Measurements from ENCODE around the gene FBXW12. TPM values are rescaled to one million over a fixed set of nuclear protein-coding genes. Genes with fewer than 3 reads are reported as not detected.
A peak's percentile ranks its signal among the peaks of the same experiment; 100 is the strongest.

The FBXW12 gene
- total RNA-seq, 1 experiment from 2014 or later, result 2.0 TPM

DNA sequence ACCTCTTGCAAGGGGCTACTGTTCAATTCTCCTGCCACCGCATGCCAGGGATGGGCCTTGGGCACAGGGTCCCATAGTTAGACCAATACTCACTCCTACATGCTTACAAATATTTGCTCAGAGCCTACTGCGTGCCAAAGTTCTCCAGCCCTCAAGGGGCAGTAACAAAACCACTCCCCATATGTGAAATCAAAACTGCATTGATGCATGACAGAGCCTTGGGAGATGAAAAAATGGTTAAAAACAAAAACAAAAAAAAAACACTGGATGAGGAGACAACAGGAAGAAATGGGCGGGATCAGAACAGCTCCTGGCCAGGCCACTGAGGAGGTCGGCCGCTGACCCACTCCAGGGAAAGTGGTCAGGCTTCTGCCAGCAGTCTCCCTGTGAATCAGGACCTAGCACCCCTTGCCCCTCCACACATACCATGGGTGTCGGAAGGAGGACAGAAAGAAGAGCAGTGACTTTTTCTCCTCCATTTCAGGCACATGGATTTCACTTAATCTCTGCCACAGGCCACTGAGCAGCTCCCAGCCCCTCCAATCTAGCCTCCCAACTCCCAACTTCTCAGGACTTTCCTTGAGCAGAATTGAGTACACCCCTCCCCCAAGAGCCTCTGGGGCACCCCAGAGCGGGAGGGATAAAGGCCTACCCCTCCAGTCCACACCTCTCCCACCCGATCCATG lies 55.1 kb downstream of the FBXW12 start (continued):
- no peak for TF ChIP-seq CDX4 (CRISPR knock-in tag; IDR thresholded peaks at IDR 0.05; ENCODE audit: borderline replicate concordance)
- no peak for TF ChIP-seq ETV6 (CRISPR knock-in tag; IDR thresholded peaks at IDR 0.05)
- no peak for TF ChIP-seq ZNF532 (CRISPR knock-in tag; IDR thresholded peaks at IDR 0.05; ENCODE audit: borderline replicate concordance)
- no peak for TF ChIP-seq TP53 (CRISPR knock-in tag; IDR thresholded peaks at IDR 0.05)

DNA sequence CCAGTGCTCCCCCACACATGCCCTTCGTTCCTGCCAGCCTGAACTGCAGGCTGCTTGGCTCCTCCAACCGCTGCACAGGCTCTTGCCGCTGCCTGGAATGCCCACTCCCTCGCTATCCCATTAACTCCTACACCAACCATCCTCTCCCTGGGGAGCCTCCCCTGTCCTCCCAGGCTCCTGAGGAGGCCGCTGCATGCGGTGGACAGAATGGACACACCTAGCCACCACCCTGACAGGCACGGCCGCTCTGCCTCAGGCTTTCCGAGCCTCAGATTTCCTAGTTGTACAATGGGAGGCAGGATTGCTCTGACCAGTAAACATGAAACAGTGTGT lies 55.6 kb downstream of the FBXW12 start:
- TF ChIP-seq TEAD4 (CRISPR knock-in tag; IDR thresholded peaks at IDR 0.05) (0 out of 2 replicates have a peak, but pooled peaks have one; percentile 20), FOXP4 (CRISPR knock-in tag; IDR thresholded peaks at IDR 0.05) (no peak)
- H3K4me3 Mint-ChIP-seq, result peak overlapping the region; percentile 75
- H3K36me3 Mint-ChIP-seq, result peaks cover 12% of the 10 kb centered on the region
- H3K27me3 Mint-ChIP-seq (ENCODE audit: low read depth), result no peaks in the 10 kb centered on the region
- DNase-seq (ENCODE audit: low spot score) (no peak), ATAC-seq (no peak)
- ChIA-PET POLR2A (no interaction called here), CTCF (interaction anchor here (8.2 to 18.3 kb wide), 2 partner anchors 9 to 27 kb away, joined by 142 to 218 read pairs; no protein-coding TSS in a partner anchor)
- H3K27ac Mint-ChIP-seq, result peak overlapping the region; percentile 86
- H3K9me3 Mint-ChIP-seq, result no peaks in the 10 kb centered on the region
- H3K4me1 Mint-ChIP-seq, result peaks cover 54% of the 10 kb centered on the region

DNA sequence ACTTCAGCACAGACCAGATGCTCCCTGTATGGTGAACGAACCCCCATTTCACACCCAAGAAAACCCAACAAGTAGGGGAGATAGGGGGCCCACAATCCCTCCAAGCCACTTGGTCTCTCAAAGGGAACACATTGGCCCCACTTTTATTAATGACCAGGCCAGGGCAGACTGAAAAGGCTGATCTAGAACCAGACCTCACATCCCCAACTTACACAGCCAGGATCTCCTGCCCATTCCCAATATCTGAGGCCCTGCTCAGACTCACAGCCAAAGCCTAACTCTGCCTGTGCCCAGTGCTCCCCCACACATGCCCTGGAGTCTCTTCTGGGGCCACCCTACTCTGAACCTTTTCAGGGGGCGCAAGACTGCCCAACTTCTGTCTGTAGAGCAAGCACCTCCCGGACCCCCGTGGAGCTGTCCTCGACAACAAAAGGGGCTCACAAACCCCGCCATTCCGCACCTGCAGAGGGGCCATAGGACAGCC lies 56.1 kb downstream of the FBXW12 start:
- Mint-ChIP-seq H3K4me3 (peak overlapping the region; percentile 75), H3K36me3 (peaks cover 16% of the 10 kb centered on the region), H3K27me3 (ENCODE audit: low read depth) (no peaks in the 10 kb centered on the region), H3K4me1 (peaks cover 57% of the 10 kb centered on the region), H3K9me3 (no peaks in the 10 kb centered on the region), H3K27ac (peak overlapping the region; percentile 86)
- DNase-seq (ENCODE audit: low spot score) (peak; percentile 57), ATAC-seq (no peak)
- ChIA-PET CTCF (interaction anchor here (0.7 to 18.3 kb wide), 6 partner anchors 8 to 151 kb away, joined by 3 to 218 read pairs (median 8); partner anchors contain the start of genes CCDC51 and TMA7), POLR2A (interaction anchor here (0.9 to 3.7 kb wide), 7 partner anchors 12 to 185 kb away, joined by 3 to 15 read pairs (median 4); partner anchors contain the start of genes ATRIP, CCDC51, PFKFB4 and TMA7)
- TF ChIP-seq, protein P1, sequence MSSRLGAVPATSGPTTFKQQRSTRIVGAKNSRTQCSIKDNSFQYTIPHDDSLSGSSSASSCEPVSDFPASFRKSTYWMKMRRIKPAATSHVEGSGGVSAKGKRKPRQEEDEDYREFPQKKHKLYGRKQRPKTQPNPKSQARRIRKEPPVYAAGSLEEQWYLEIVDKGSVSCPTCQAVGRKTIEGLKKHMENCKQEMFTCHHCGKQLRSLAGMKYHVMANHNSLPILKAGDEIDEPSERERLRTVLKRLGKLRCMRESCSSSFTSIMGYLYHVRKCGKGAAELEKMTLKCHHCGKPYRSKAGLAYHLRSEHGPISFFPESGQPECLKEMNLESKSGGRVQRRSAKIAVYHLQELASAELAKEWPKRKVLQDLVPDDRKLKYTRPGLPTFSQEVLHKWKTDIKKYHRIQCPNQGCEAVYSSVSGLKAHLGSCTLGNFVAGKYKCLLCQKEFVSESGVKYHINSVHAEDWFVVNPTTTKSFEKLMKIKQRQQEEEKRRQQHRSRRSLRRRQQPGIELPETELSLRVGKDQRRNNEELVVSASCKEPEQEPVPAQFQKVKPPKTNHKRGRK (CRISPR knock-in tag; IDR thresholded peaks at IDR 0.05; ENCODE audit: borderline replicate concordance), result no peak
- TF ChIP-seq NFE2L1 (CRISPR knock-in tag; IDR thresholded peaks at IDR 0.05), result no peak
- TF ChIP-seq, protein P2, sequence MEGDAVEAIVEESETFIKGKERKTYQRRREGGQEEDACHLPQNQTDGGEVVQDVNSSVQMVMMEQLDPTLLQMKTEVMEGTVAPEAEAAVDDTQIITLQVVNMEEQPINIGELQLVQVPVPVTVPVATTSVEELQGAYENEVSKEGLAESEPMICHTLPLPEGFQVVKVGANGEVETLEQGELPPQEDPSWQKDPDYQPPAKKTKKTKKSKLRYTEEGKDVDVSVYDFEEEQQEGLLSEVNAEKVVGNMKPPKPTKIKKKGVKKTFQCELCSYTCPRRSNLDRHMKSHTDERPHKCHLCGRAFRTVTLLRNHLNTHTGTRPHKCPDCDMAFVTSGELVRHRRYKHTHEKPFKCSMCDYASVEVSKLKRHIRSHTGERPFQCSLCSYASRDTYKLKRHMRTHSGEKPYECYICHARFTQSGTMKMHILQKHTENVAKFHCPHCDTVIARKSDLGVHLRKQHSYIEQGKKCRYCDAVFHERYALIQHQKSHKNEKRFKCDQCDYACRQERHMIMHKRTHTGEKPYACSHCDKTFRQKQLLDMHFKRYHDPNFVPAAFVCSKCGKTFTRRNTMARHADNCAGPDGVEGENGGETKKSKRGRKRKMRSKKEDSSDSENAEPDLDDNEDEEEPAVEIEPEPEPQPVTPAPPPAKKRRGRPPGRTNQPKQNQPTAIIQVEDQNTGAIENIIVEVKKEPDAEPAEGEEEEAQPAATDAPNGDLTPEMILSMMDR (IDR thresholded peaks at IDR 0.05), result no peak
- no peak for TF ChIP-seq TP53 (CRISPR knock-in tag; IDR thresholded peaks at IDR 0.05)
- TF ChIP-seq MXD4 (CRISPR knock-in tag; IDR thresholded peaks at IDR 0.05; ENCODE audit: borderline replicate concordance), result no peak
- no peak for TF ChIP-seq JUN (CRISPR knock-in tag; IDR thresholded peaks at IDR 0.05)
- no peak for TF ChIP-seq FOXK1 (CRISPR knock-in tag; IDR thresholded peaks at IDR 0.05)
- no peak for TF ChIP-seq ZNF423 (CRISPR knock-in tag; IDR thresholded peaks at IDR 0.05)
- TF ChIP-seq, protein P3, sequence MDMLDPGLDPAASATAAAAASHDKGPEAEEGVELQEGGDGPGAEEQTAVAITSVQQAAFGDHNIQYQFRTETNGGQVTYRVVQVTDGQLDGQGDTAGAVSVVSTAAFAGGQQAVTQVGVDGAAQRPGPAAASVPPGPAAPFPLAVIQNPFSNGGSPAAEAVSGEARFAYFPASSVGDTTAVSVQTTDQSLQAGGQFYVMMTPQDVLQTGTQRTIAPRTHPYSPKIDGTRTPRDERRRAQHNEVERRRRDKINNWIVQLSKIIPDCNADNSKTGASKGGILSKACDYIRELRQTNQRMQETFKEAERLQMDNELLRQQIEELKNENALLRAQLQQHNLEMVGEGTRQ (CRISPR knock-in tag; IDR thresholded peaks at IDR 0.05), result no peak
- TF ChIP-seq, protein P4, sequence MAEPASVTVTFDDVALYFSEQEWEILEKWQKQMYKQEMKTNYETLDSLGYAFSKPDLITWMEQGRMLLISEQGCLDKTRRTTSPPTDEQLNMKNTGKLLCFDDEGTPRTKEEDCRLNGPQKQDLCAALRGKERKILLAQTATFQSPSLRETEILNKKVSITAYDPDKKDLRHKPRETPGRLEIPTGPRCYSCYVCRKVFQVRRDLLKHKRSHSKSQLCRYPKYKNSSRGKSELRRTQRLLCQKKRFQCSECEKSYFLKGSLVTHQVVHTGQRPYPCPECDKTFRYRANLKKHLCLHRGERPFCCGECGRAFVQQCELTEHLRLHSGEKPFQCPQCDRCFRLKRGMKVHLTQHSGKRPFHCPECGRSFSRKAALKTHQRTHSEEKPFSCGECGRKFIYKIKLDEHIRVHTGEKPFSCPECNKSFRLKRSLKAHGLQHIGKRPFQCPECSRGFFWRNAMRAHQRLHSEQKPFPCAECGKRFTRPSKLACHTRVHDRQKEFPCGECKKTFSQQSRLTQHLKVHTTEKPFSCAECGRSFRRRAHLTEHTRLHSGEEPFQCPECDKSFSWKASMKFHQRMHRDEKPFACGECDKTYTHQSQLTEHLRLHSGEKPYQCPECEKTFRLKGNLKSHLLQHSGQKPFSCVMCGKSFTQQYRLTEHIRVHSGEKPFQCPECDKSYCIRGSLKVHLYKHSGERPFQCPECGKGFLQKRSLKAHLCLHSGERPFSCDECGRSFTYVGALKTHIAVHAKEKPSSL (CRISPR knock-in tag; conservative IDR thresholded peaks at IDR 0.05), result no peak
